NCI-H146 (cell line): ENCODE results near the gene TMEM17.

Experiments
- DNase-seq: peaks from one replicate; lab custom pipeline; 2025; lab: John Stamatoyannopoulos, UW

Gene TMEM17

DNA sequence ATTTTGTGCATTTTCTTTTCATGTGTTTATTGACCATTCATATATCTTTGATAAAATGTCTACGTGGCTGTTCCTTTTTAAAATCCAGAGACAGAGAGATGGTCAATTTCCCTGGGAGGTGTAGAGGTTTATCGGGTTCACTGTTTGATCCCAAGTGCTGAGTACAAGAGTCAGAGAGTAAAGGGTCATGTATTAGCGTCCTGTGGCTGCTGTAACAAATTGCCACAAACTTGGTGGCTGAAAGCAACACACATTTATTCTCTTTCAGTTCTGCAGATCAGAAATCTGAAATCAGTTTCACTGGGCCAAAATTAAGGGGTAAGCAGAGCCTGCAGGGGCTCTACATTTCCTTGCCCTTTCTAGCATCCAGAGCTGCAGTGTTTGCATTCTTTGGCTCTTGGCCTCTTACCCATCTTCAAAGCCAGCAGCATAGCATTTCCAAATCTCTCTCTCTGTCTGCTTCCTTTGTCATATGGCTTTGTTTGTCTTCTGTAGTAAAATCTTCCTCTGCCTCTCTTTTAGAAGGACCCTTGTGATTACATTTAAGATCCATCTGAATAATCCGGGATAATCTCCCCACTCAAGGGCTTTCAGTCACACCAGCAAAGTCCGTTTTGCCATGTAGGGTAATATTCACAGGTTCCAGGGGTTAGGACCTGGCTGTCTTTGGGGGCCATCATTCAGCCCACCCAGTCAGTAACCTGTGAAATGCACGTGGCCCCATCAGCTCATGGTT lies 49.9 kb downstream of the TMEM17 start:
- no peak for DNase-seq

DNA sequence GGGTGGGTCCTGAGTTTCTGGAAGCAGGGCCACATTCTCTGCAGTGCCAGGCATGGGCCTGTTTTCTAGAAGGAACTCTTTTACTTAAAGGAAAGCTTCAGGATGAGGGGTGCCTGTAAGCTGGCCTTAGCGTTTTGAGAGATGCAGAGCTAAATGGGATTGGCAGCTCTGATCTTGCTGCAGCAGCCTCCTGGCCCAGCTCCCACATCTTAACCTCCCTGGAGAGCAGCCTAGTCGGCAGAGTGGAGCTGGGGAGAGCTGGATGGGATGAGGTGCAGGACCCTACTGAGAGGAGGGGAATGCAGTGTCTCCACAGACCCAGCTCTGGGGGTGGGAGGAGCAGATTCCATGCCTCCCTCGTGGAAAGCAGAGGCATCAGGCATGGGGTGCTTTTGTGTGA lies 52.0 kb downstream of the TMEM17 start:
- DNase-seq = no peak

DNA sequence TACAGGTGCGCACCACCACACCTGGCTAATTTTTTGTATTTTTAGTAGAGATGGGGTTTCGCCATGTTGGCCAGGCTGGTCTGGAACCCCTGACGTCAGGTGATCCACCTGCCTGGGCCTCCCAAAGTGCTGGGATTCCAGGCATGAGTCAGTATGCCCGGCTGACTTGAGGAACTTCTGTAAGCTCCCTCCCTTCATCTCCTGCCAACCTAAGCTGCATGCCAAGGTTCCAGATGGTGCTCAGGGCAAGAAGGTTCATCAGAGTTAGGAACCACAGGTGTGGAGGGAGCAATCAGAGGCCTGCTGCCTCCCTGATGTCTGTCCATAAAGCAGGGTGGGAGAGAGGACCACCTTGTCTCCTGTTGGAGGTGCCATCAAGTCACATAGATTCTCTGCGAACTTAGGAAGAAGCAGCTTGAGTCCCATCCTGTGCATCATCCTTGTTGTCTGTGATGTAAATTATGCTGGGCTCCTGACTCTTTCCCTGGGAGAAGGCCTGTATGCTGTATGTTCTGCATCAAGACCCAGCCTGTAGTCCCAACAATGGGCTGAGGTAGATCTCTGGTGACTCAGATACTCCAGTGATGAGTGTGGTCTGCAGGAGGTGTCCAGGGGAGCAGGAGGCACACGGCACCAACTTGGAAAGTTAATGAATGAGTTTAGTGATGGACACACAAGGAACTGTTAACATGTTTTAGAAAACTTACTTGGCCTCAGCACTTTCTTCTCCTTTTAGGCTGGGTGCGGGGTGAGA lies 53.1 kb downstream of the TMEM17 start:
- DNase-seq = no peak

GRCh38 chr2:62450716-62451191 lies 55.2 kb downstream of the TMEM17 start:
- DNase-seq = no peak
